H1 (cell line): ENCODE data around the gene TACR2. TPM values are rescaled to one million over a fixed set of nuclear protein-coding genes. Genes with fewer than 3 reads are reported as not detected.

ENCODE experiments used
- CTCF ChIA-PET: fragments of 300-600 bp; sonication (Branson Sonifier 250); formaldehyde crosslinking; loops from one replicate; lab custom pipeline; 2021; ENCODE audit not compliant: partially characterized antibody; lab: Charles Lee
- POLR2A ChIA-PET: fragments of 300-600 bp; sonication (Branson Sonifier 250); formaldehyde crosslinking; loops from one replicate; lab custom pipeline; 2021; ENCODE audit warnings: inconsistent platforms; ENCODE audit not compliant: partially characterized antibody; lab: Charles Lee
- DNase-seq, 2 experiments: peaks; one replicate each; pipeline versions ENCODE4 v3.0.0 to v3.0.0-alpha.2; 2010 to 2022; ENCODE audit warnings: low spot score in 2 of 2, low read depth in 1 of 2, mixed read lengths in 1 of 2
- FAIRE-seq: peaks from 2 replicates; lab custom pipeline; 2011; peaks lifted over from hg19 to GRCh38; lab: Jason Lieb, UNC
- H2AFZ ChIP-seq: 2 replicates; pipeline ENCODE4 v1.8.1; 2012; ENCODE audit warnings: low read length, inconsistent platforms
- H2AK5ac ChIP-seq: 2 replicates; pipeline ENCODE4 v1.6.1; 2013; ENCODE audit warnings: low read depth, low read length
- H2BK120ac ChIP-seq: replicated peaks from 2 replicates; pipeline ENCODE3; 2013; ENCODE audit warnings: low read depth, low read length, inconsistent platforms
- H2BK12ac ChIP-seq: 2 replicates; pipeline ENCODE4 v1.6.1; 2013; ENCODE audit warnings: low read depth, low read length
- H2BK15ac ChIP-seq: 2 replicates; pipeline ENCODE4 v1.6.1; 2013; ENCODE audit warnings: low read length
- H2BK20ac ChIP-seq: 2 replicates; pipeline ENCODE4 v1.6.1; 2013; ENCODE audit warnings: low read length
- H2BK5ac ChIP-seq: 2 replicates; pipeline ENCODE4 v1.6.1; 2013; ENCODE audit warnings: low read depth, low read length
- H3K14ac ChIP-seq: 2 replicates; pipeline ENCODE4 v1.6.1; 2013; ENCODE audit warnings: inconsistent platforms; ENCODE audit not compliant: insufficient read length
- H3K18ac ChIP-seq: 2 replicates; pipeline ENCODE4 v1.6.1; 2013; ENCODE audit warnings: low read length; ENCODE audit errors: extremely low read depth
- H3K23ac ChIP-seq: 2 replicates; pipeline ENCODE4 v1.6.1; 2013; ENCODE audit warnings: inconsistent platforms; ENCODE audit not compliant: insufficient read length
- H3K23me2 ChIP-seq: 2 replicates; pipeline ENCODE4 v1.6.1; 2013; ENCODE audit warnings: low read depth, low read length
- H3K27ac ChIP-seq: 2 replicates; pipeline ENCODE4 v1.6.1; 2011; ENCODE audit warnings: low read depth, low read length, inconsistent platforms
- H3K27me3 ChIP-seq, 4 experiments: replicated peaks in 1 of 4; 1 replicate in 1 of 4; 2 replicates in 3 of 4; pipeline versions ENCODE4 v1.6.1 to v1.8.1; 2011 to 2013; ENCODE audit warnings: low read length in 3 of 4, mild to moderate bottlenecking in 3 of 4, inconsistent platforms in 2 of 4, mixed read lengths in 2 of 4, moderate library complexity in 1 of 4; ENCODE audit not compliant: control insufficient read depth in 3 of 4, insufficient read depth in 3 of 4; ENCODE audit errors: extremely low read depth in 1 of 4
- H3K36me3 ChIP-seq, 4 experiments: 2 replicates each; pipeline versions ENCODE4 v1.6.1 to v1.8.1; 2011 to 2013; ENCODE audit warnings: mild to moderate bottlenecking in 4 of 4, low read length in 3 of 4, moderate library complexity in 2 of 4, control low read depth in 1 of 4, inconsistent platforms in 1 of 4; ENCODE audit not compliant: insufficient read depth in 4 of 4, control insufficient read depth in 2 of 4
- H3K4ac ChIP-seq: replicated peaks from 2 replicates; pipeline ENCODE3; 2013; ENCODE audit warnings: low read length, low read depth, mixed read lengths, inconsistent platforms; ENCODE audit not compliant: insufficient read length
- H3K4me1 ChIP-seq, 4 experiments: replicated peaks in 1 of 4; 1 replicate in 1 of 4; 2 replicates in 3 of 4; pipeline versions ENCODE4 v1.6.1 to v1.8.1; 2011 to 2013; ENCODE audit warnings: low read length in 3 of 4, inconsistent platforms in 2 of 4, mixed read lengths in 1 of 4; ENCODE audit not compliant: insufficient read depth in 4 of 4, control insufficient read depth in 3 of 4
- H3K4me2 ChIP-seq, 2 experiments: 2 replicates each; pipeline versions ENCODE4 v1.6.1 to v1.8.1; 2011 to 2013; ENCODE audit warnings: low read depth in 2 of 2, low read length in 2 of 2, control low read depth in 1 of 2, inconsistent platforms in 1 of 2, mild to moderate bottlenecking in 1 of 2; ENCODE audit not compliant: insufficient read depth in 1 of 2
- H3K4me3 ChIP-seq, 4 experiments: fragments of 200-600, 300-600 bp in 1 of 4; sonication (generic), shearing (Covaris generic), sonication (Bioruptor Twin) in 1 of 4; 2 replicates each; pipeline versions ENCODE4 v1.5.1 to v1.8.1; 2011 to 2016; ENCODE audit warnings: low read length in 4 of 4, low read depth in 3 of 4, control low read depth in 2 of 4, inconsistent platforms in 2 of 4, mild to moderate bottlenecking in 2 of 4, mixed read lengths in 1 of 4, moderate library complexity in 1 of 4; ENCODE audit not compliant: insufficient read depth in 2 of 4; ENCODE audit errors: extremely low read depth in 1 of 4
- H3K56ac ChIP-seq: replicated peaks from 2 replicates; pipeline ENCODE3; 2013; ENCODE audit warnings: low read depth, mild to moderate bottlenecking, mixed read lengths, low read length, inconsistent platforms; ENCODE audit not compliant: insufficient read length
- H3K79me1 ChIP-seq: 2 replicates; pipeline ENCODE4 v1.6.1; 2013; ENCODE audit warnings: low read depth, low read length, control low read depth
- H3K79me2 ChIP-seq, 2 experiments: 2 replicates each; pipeline versions ENCODE4 v1.6.1 to v1.8.1; 2012 to 2013; ENCODE audit warnings: low read length in 2 of 2, mild to moderate bottlenecking in 2 of 2, inconsistent platforms in 1 of 2; ENCODE audit not compliant: insufficient read depth in 2 of 2, control insufficient read depth in 1 of 2
- H3K9ac ChIP-seq, 4 experiments: replicated peaks in 1 of 4; 1 replicate in 1 of 4; 2 replicates in 3 of 4; pipeline versions ENCODE4 v1.6.1 to v1.8.1; 2011 to 2013; ENCODE audit warnings: low read depth in 3 of 4, low read length in 3 of 4, control low read depth in 2 of 4, mild to moderate bottlenecking in 2 of 4, moderate library complexity in 2 of 4, inconsistent platforms in 1 of 4; ENCODE audit errors: extremely low read depth in 1 of 4
- H3K9me3 ChIP-seq, 2 experiments: 2 replicates each; pipeline versions ENCODE4 v1.6.1 to v1.8.1; 2012 to 2013; ENCODE audit warnings: mild to moderate bottlenecking in 2 of 2, moderate library complexity in 2 of 2, control low read depth in 1 of 2, inconsistent platforms in 1 of 2, low read depth in 1 of 2, low read length in 1 of 2, mixed read lengths in 1 of 2; ENCODE audit not compliant: insufficient read depth in 2 of 2
- H4K20me1 ChIP-seq, 2 experiments: replicated peaks in 1 of 2; 2 replicates each; pipeline versions ENCODE3 to v1.8.1; 2011 to 2013; ENCODE audit warnings: inconsistent platforms in 2 of 2, low read length in 2 of 2, mild to moderate bottlenecking in 1 of 2; ENCODE audit not compliant: insufficient read depth in 2 of 2, control insufficient read depth in 1 of 2
- H4K5ac ChIP-seq: 2 replicates; pipeline ENCODE4 v1.6.1; 2013; ENCODE audit warnings: low read length, low read depth, mixed read lengths, inconsistent platforms; ENCODE audit not compliant: insufficient read length
- H4K8ac ChIP-seq: 2 replicates; pipeline ENCODE4 v1.8.0; 2013; ENCODE audit warnings: mild to moderate bottlenecking, moderate library complexity, low read length, inconsistent platforms; ENCODE audit not compliant: insufficient read depth; ENCODE audit errors: extremely low read depth
- H4K91ac ChIP-seq: replicated peaks from 2 replicates; pipeline ENCODE3; 2013; ENCODE audit warnings: low read length, mixed read lengths, inconsistent platforms; ENCODE audit not compliant: insufficient read length
- ATF3 ChIP-seq: IDR thresholded peaks from 2 replicates; pipeline ENCODE4 v1.6.1; 2011; ENCODE audit warnings: low read depth, mild to moderate bottlenecking, low read length; ENCODE audit not compliant: insufficient read depth
- BRCA1 ChIP-seq: IDR thresholded peaks from 2 replicates; pipeline ENCODE4 v1.6.1; 2012; ENCODE audit warnings: low read depth, low read length, improper control_type of control experiment
- CBX8 ChIP-seq: fragments of 300-800, 300-1000 bp; sonication (generic); IDR thresholded peaks from 2 replicates; pipeline ENCODE4 v1.7.1; 2016; ENCODE audit warnings: low read depth, low read length, borderline replicate concordance
- CREB1 ChIP-seq: IDR thresholded peaks from 2 replicates; pipeline ENCODE4 v1.6.1; 2012; ENCODE audit warnings: inconsistent platforms
- JUN ChIP-seq: IDR thresholded peaks from 2 replicates; pipeline ENCODE4 v1.6.1; 2011; ENCODE audit warnings: low read depth, mild to moderate bottlenecking, improper control_type of control experiment, low read length
- MAX ChIP-seq: IDR thresholded peaks from 2 replicates; pipeline ENCODE4 v1.6.1; 2012; ENCODE audit warnings: inconsistent platforms
- PHF8 ChIP-seq: fragments of 200-600 bp; sonication (generic); conservative IDR thresholded peaks from 2 replicates; pipeline ENCODE4 v1.7.1; 2012; ENCODE audit warnings: low read depth, mild to moderate bottlenecking, inconsistent platforms, low read length, moderate library complexity
- SIRT6 ChIP-seq: IDR thresholded peaks from one replicate; pipeline ENCODE4 v1.7.1; 2012; ENCODE audit warnings: low read length, inconsistent platforms
- SP1 ChIP-seq: IDR thresholded peaks from 2 replicates; pipeline ENCODE4 v1.6.1; 2011; ENCODE audit warnings: low read depth, low read length
- SUZ12 ChIP-seq: fragments of 200-600 bp; sonication (generic); IDR thresholded peaks from 2 replicates; pipeline ENCODE4 v1.6.1; 2012; ENCODE audit warnings: mild to moderate bottlenecking, inconsistent platforms, low read length, moderate library complexity, mixed read lengths
- ZNF274 ChIP-seq: IDR thresholded peaks from 2 replicates; pipeline ENCODE4 v1.7.0; 2012; ENCODE audit warnings: low read length, borderline replicate concordance; ENCODE audit errors: extremely low read depth
- WGBS, 2 experiments: shearing (Covaris generic) in 1 of 2; methylation state at CpG; one replicate each; pipeline versions ENCODE4 v1.1.6 to v1.1.7; 2013 to 2015; ENCODE audit warnings: low lambda C conversion rate in 2 of 2, mixed read lengths in 2 of 2, inconsistent platforms in 1 of 2, low coverage in 1 of 2, missing lambda C conversion rate in 1 of 2; ENCODE audit not compliant: insufficient replicate concordance in 2 of 2, insufficient coverage in 1 of 2, insufficient read length in 1 of 2; ENCODE audit errors: extremely low coverage in 1 of 2, missing lambda C conversion rate in 1 of 2; 5-methylcytosine and 5-hydroxymethylcytosine counted together
- polyA plus RNA-seq, 7 experiments: library from polyadenylated mRNA; depleted of rRNA in 3 of 7; stranded (reverse) in 5 of 7; unstranded in 2 of 7; fragments of >200 nt in 5 of 7; fragments of 200-250 nt in 2 of 7; gene quantifications; 1 replicate in 5 of 7; 2 replicates in 1 of 7; 4 replicates in 1 of 7; pipeline versions ENCODE4 v1.2.1 to v1.2.3, GENCODE V29; 2011 to 2013; ENCODE audit warnings: missing spikeins in 2 of 7, mixed read lengths in 2 of 7
- total RNA-seq: library from RNA; stranded (reverse); fragmentation: NEBNext Ultra II Directional; extraction: Animal tissue kit (Norgen Biotek cat#: 25700); gene quantifications from 2 replicates; pipeline ENCODE4 v1.2.1, GENCODE V29; 2021

The TACR2 gene
- total and polyA plus RNA-seq, 2 of the 8 experiments (the other 6 are each of a cell fraction or from before 2014, with no cell fraction given) = 0.06 TPM; not detected in 1

- Histone ChIP-seq H3K4me3 (no peak overlapping the region), H3K79me2 (no peaks in the 10 kb centered on the region; a peak in 1 of 4 replicates), H4K5ac (no peak overlapping the region), H2BK12ac (no peak overlapping the region), H3K23me2 (no peaks in the 10 kb centered on the region), H3K9me3 (no peaks in the 10 kb centered on the region), H3K79me1 (peaks cover 3% of the 10 kb centered on the region), H3K27me3 (no peaks in the 10 kb centered on the region), H3K27ac (no peak overlapping the region), H3K56ac (no peak overlapping the region), H2BK15ac (no peak overlapping the region), H3K4me2 (no peak overlapping the region), H2BK20ac (no peak overlapping the region), H2AK5ac (no peak overlapping the region), H3K14ac (no peak overlapping the region), H3K36me3 (peaks cover 12 to 44% (median 25%) of the 10 kb centered on the region in 4 experiments), H3K4me1 (peaks cover 0 to 20% (median 12%) of the 10 kb centered on the region in 4 experiments; a peak in 6 of 7 replicates), H3K9ac (no peak overlapping the region), H3K23ac (no peak overlapping the region), H4K20me1 (no peaks in the 10 kb centered on the region), H2BK120ac (no peak overlapping the region), H4K91ac (no peak overlapping the region), H4K8ac (no peak overlapping the region), H2AFZ (no peak overlapping the region), H3K18ac (no peak overlapping the region), H3K4ac (no peak overlapping the region), H2BK5ac (no peak overlapping the region; the same call in 1 of the 2 replicates)
- TF ChIP-seq BRCA1 = no peak
- TF ChIP-seq SP1 = no peak
- no peak for TF ChIP-seq CREB1
- no peak for TF ChIP-seq SUZ12
- no peak for TF ChIP-seq PHF8
- no peak for TF ChIP-seq CBX8
- no peak for TF ChIP-seq MAX
- no peak for TF ChIP-seq SIRT6
- TF ChIP-seq ZNF274 = no peak
- TF ChIP-seq JUN = no peak
- no peak for TF ChIP-seq ATF3
- DNase-seq (no peak), FAIRE-seq (no peak)
- ChIA-PET POLR2A (interaction anchor here (0.7 to 1.1 kb wide), 2 partner anchors 52 to 358 kb away, joined by 3 to 4 read pairs; no protein-coding TSS in a partner anchor), CTCF (interaction anchor here (0.8 to 5.0 kb wide), 3 partner anchors 14 to 138 kb away, joined by 4 to 42 read pairs (median 6); no protein-coding TSS in a partner anchor)
- WGBS, 2 experiments = 94% methylated on average over 6 of the region's 6 CpGs; no CpG with 5 or more reads in 1 of the 2 experiments
Observed at GRCh38 chr10:69377191-69377590, 39.5 kb downstream of the TACR2 start.
